LNCAP (cell line): ENCODE results near the gene ETV3L.

Experiments used
- CTCF ChIP-seq: fragments of 450-650 bp; IDR thresholded peaks from 2 replicates; pipeline ENCODE4 v1.5.1; 2017; ENCODE audit warnings: mild to moderate bottlenecking

Gene ETV3L

DNA sequence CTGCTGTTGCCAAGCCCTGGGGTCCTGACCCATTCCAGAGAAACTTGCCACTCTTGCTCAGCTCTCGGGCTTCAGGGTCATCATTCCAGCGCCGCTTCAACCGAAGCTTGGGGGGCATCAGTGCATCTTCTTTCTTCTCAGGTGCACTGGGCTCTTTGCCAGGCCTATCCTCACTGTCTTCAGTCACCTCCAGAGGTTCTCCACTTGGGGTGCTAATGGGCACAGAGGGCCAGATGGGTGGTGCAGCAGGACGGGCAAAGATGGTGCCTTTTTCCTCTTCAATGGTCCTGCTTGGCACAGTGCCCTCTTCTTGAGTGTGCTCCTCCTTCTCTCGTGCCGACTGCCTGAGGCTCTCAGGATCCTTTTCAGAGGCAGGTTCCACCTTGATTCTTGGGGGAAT is 25.2 kb upstream of the ETV3L start:
- no peak for TF ChIP-seq CTCF

GRCh38 chr1:157119448-157119847 is 19.8 kb upstream of the ETV3L start:
- TF ChIP-seq CTCF = no peak

DNA sequence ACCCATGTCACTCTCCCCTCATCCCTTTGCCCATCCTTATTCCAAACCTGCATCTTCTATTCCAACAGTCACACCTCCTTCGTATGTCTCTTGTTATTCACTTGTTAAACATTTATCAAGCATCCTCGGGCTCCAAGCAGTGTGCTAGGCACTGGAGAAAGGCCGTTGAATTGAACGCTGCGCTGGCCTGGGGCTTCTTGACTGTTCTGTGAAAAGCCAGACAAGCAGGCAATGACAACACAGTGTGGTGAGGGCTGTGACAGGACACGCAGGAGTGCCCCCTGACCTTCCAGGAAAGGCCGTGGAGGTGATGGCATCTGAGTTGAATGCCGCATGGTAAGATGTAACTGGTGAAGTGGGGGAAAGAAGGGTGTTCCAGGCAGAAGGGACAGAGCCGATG is 19.4 kb upstream of the ETV3L start:
- TF ChIP-seq CTCF = no peak

- no peak for TF ChIP-seq CTCF
Measured at GRCh38 chr1:157117527-157118057, 18.0 kb upstream of the ETV3L start.

GRCh38 chr1:157116737-157117103 is 17.1 kb upstream of the ETV3L start:
- no peak for TF ChIP-seq CTCF

- no peak for TF ChIP-seq CTCF
Measured at GRCh38 chr1:157115851-157116736, 16.5 kb upstream of the ETV3L start.

DNA sequence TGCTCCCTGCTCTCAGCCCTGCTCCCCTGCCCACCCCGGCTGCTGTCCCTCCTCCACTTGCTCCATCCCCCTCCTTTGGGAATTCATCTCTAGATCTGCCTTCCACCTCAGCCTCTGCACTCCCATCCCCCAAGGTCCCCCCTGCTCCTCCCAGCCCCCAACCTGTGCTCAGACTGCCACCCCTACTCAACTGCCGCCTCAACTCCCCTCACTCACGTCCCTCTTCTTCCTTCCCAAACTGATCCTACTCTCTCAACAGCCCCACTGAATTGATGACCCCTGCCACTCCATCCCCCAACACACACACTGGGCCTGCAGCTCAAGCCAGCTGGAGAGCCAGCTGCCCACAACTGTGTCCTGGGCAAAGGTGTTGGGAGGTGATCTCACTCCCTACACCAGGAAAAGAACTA is 15.8 kb upstream of the ETV3L start:
- no peak for TF ChIP-seq CTCF
